ENCODE results near the gene CORO7.
A peak's percentile ranks its signal among the peaks of the same experiment; 100 is the strongest.

Gene CORO7

GRCh38 chr16:4369007-4369733 lies 47.2 kb downstream of the CORO7 start:
- DNase-seq = no peak

GRCh38 chr16:4367393-4367856 lies 49.0 kb downstream of the CORO7 start:
- no peak for DNase-seq

GRCh38 chr16:4366016-4366415 lies 50.4 kb downstream of the CORO7 start:
- DNase-seq = no peak

GRCh38 chr16:4365615-4366014 lies 50.8 kb downstream of the CORO7 start:
- no peak for DNase-seq

- DNase-seq = no peak
Observed at GRCh38 chr16:4365014-4365406, 51.4 kb downstream of the CORO7 start.

GRCh38 chr16:4364196-4365013 lies 52.0 kb downstream of the CORO7 start:
- DNase-seq = no peak

- no peak for DNase-seq
Observed at GRCh38 chr16:4362476-4363135, 53.8 kb downstream of the CORO7 start.

- no peak for DNase-seq
Observed at GRCh38 chr16:4361944-4362311, 54.5 kb downstream of the CORO7 start.

- DNase-seq = no peak
Observed at GRCh38 chr16:4361033-4361943, 55.1 kb downstream of the CORO7 start.

- no peak for DNase-seq
Observed at GRCh38 chr16:4360538-4361021, 55.8 kb downstream of the CORO7 start.

GRCh38 chr16:4359914-4360313 lies 56.5 kb downstream of the CORO7 start:
- DNase-seq = no peak

- DNase-seq = no peak
Observed at GRCh38 chr16:4358831-4359561, 57.4 kb downstream of the CORO7 start.

GRCh38 chr16:4358236-4358635 lies 58.2 kb downstream of the CORO7 start:
- no peak for DNase-seq

GRCh38 chr16:4356820-4357219 lies 59.6 kb downstream of the CORO7 start:
- DNase-seq = no peak

GRCh38 chr16:4354512-4355409 lies 61.6 kb downstream of the CORO7 start:
- DNase-seq = no peak

GRCh38 chr16:4353675-4354074 lies 62.7 kb downstream of the CORO7 start:
- no peak for DNase-seq

- DNase-seq = no peak
Observed at GRCh38 chr16:4352843-4353242, 63.6 kb downstream of the CORO7 start.

GRCh38 chr16:4351880-4352279 lies 64.5 kb downstream of the CORO7 start:
- DNase-seq = no peak

GRCh38 chr16:4350787-4351659 lies 65.4 kb downstream of the CORO7 start, which contains the start of gene PAM16:
PAM16 (minus strand) TSS chr16:4351321; CDS start chr16:4351234, 87 bp downstream.
- peak; percentile 80 for DNase-seq
